Immature natural killer cell (primary cell): ENCODE measurements around the gene ISG20L2. TPM values are rescaled to one million over a fixed set of nuclear protein-coding genes. Genes with fewer than 3 reads are reported as not detected.
A peak's percentile ranks its signal among the peaks of the same experiment; 100 is the strongest.

Source experiments
- DNase-seq, 3 donors: peaks; one replicate each; pipeline ENCODE4 v3.0.0; 2022; ENCODE audit warnings: mixed read lengths in 1 of 3
- H3K27ac Mint-ChIP-seq, 6 donors: one replicate each; pipeline ENCODE4 v1.8.0; 2020; ENCODE audit warnings: mixed read lengths in 6 of 6, mild to moderate bottlenecking in 5 of 6, inconsistent platforms in 4 of 6, moderate library complexity in 3 of 6
- H3K27me3 Mint-ChIP-seq, 3 donors: one replicate each; pipeline ENCODE4 v1.8.0; 2020 to 2021; ENCODE audit warnings: low read depth in 3 of 3, mild to moderate bottlenecking in 3 of 3, mixed read lengths in 3 of 3, moderate library complexity in 3 of 3, inconsistent platforms in 1 of 3
- H3K36me3 Mint-ChIP-seq, 3 donors: one replicate each; pipeline ENCODE4 v1.8.0; 2020; ENCODE audit warnings: mixed read lengths in 3 of 3, inconsistent platforms in 2 of 3, mild to moderate bottlenecking in 2 of 3
- H3K4me1 Mint-ChIP-seq, 2 donors: one replicate each; pipeline ENCODE4 v1.8.0; 2020; ENCODE audit warnings: inconsistent platforms in 2 of 2, mild to moderate bottlenecking in 2 of 2, mixed read lengths in 2 of 2, moderate library complexity in 1 of 2
- H3K4me3 Mint-ChIP-seq, 5 donors: one replicate each; pipeline ENCODE4 v1.8.0; 2020; ENCODE audit warnings: mild to moderate bottlenecking in 5 of 5, mixed read lengths in 5 of 5, inconsistent platforms in 3 of 5, moderate library complexity in 3 of 5
- H3K9me3 Mint-ChIP-seq, 6 donors: one replicate each; pipeline ENCODE4 v1.8.0; 2020; ENCODE audit warnings: mild to moderate bottlenecking in 6 of 6, mixed read lengths in 6 of 6, inconsistent platforms in 4 of 6, moderate library complexity in 3 of 6
- polyA plus RNA-seq, 3 donors: library from polyadenylated mRNA; unstranded; fragments of 300-500 nt; fragmentation: Illumina TruSeq; gene quantifications; one replicate each; pipeline ENCODE4 v1.2.3, GENCODE V29; 2021

Gene ISG20L2
- polyA plus RNA-seq, 3 donors from 2014 or later, result 9.3 to 34.1 (median 15.8) TPM

DNA sequence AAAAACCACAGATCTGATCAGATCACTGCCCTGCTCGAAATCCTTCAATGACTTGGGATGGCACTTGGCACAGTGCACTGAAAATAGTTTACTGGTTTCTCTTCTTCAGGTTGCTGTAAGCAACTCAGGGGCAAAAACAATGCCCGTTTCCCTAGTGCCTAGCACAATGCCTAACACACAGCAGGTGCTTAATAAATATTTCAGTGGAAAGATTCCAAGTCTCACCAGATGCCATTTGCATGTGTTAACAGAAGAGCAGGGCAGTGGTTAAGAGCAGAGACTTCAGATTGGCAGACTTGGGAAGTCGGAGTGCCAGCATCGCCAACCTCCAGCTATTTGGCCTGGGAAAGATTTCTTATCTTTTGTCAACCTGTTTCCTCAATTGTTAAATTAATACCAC is 11.2 kb downstream of the ISG20L2 start:
- H3K27ac Mint-ChIP-seq, result peak overlapping the region in 3 of 6 donors; percentile 7 to 12 (median 9)
- H3K4me3 Mint-ChIP-seq, result no peak overlapping the region
- peaks cover 4 to 20% (median 16%) of the 10 kb centered on the region in 3 donors for H3K36me3 Mint-ChIP-seq
- peaks cover 0 to 3% (median 0%) of the 10 kb centered on the region in 6 donors for H3K9me3 Mint-ChIP-seq
- peaks cover 0 to 3% of the 10 kb centered on the region in 2 donors for H3K4me1 Mint-ChIP-seq
- H3K27me3 Mint-ChIP-seq, result peaks cover 0 to 1% (median 0%) of the 10 kb centered on the region in 3 donors
- no peak for DNase-seq

DNA sequence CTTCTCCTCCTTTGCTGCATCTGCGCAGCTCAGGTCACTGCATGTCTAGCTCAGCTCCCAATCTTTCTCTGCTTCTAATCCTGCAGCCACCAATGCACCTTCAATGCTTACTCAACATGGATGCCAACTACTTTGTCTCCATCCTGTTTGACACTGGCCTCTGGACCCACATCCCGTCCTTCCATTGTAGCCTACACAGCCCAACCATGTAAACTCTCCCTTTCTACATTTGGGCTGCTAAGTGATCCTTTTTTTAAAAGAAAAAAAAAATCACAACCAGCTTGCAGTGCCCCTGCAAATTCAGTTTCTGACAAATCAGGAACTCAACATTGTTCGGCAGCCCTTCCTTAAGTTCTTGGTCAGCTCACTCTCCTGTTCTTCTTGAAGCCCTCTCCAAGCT is 13.7 kb downstream of the ISG20L2 start:
- peaks cover 4 to 17% (median 13%) of the 10 kb centered on the region in 3 donors for H3K36me3 Mint-ChIP-seq
- H3K9me3 Mint-ChIP-seq, result peaks cover 0 to 3% (median 0%) of the 10 kb centered on the region in 6 donors
- peaks cover 0 to 5% (median 1%) of the 10 kb centered on the region in 3 donors for H3K27me3 Mint-ChIP-seq
- H3K4me1 Mint-ChIP-seq, result peaks cover 0 to 3% of the 10 kb centered on the region in 2 donors
- no peak overlapping the region for H3K4me3 Mint-ChIP-seq
- DNase-seq, result no peak
- H3K27ac Mint-ChIP-seq, result no peak overlapping the region

DNA sequence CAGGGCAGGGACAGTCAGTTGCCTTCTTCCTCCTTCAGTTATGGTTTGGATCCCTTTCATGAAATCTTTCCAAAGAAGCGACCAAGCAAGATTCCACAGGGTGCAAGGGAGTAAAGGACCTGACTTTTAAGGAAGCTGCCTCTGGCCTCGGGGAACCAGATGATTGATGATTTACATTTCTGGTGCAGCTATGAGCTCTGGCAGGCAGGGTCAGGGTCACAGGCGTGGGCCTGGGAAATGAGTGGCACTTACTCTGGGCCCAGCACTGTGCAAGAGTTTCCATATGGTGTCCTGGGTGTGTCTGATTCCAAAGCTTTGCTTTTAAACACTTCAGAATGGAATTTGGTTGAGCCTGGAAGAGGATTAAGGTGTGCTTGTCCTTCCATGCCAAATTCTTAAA is 15.9 kb downstream of the ISG20L2 start:
- H3K4me1 Mint-ChIP-seq, result peaks cover 0 to 3% of the 10 kb centered on the region in 2 donors

GRCh38 chr1:156711011-156711817 is 17.4 kb downstream of the ISG20L2 start:
- H3K9me3 Mint-ChIP-seq, result peaks cover 0 to under 1% (median 0%) of the 10 kb centered on the region in 6 donors
- H3K4me1 Mint-ChIP-seq, result peaks cover 8 to 10% of the 10 kb centered on the region in 2 donors
- DNase-seq, result no peak
- H3K4me3 Mint-ChIP-seq, result no peak overlapping the region
- peaks cover 0 to 12% (median 8%) of the 10 kb centered on the region in 3 donors for H3K36me3 Mint-ChIP-seq
- H3K27me3 Mint-ChIP-seq, result peaks cover 0 to 6% (median 0%) of the 10 kb centered on the region in 3 donors
- H3K27ac Mint-ChIP-seq, result no peak overlapping the region

More for the DNA sequence above, 15.9 kb downstream of the ISG20L2 start:
- H3K36me3 Mint-ChIP-seq, result peaks cover 4 to 17% (median 13%) of the 10 kb centered on the region in 3 donors
- peaks cover 0 to 5% (median under 1%) of the 10 kb centered on the region in 3 donors for H3K27me3 Mint-ChIP-seq
- DNase-seq, result no peak
- H3K4me3 Mint-ChIP-seq, result no peak overlapping the region
- no peak overlapping the region for H3K27ac Mint-ChIP-seq
- peaks cover 0 to 3% (median 0%) of the 10 kb centered on the region in 6 donors for H3K9me3 Mint-ChIP-seq

DNA sequence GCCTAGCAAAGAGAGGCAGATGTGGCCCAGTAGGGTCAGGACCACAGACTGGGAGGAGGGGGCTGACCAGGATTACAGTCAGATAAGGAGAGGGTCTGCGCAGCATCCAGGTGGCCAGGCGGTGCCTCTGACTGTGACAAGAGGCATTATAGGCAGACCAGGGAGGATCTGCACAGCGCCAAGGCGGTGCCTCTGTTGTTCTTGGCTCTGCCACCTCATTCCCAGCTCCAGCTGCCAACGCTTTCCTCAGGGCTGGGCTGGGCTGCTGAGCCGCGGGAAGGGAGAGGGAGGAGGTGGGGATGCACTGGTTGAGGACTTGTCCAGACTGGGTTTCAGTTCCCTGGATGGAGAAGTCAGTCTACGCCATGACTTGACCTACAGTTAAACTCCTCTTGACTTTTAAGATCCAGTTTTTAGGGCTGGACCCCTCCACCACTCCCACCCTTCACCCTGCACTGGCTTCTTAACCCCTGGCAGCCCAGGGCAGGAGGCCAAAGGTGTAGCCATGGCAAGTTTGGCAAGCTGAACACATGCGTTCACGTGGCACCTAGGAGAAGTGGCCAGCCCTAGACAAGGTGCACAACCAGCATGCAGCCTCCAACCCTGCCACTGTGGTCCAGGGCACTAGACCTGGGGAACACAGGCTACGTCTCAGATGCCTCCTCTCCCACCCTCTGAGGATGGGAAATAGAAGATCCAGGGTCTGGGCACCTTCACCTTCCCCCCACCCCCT is 18.6 kb downstream of the ISG20L2 start:
- peaks cover 0 to 4% (median 1%) of the 10 kb centered on the region in 3 donors for H3K36me3 Mint-ChIP-seq
- peaks cover 20 to 22% of the 10 kb centered on the region in 2 donors for H3K4me1 Mint-ChIP-seq
- no peak overlapping the region for H3K27ac Mint-ChIP-seq
- peaks cover 0 to 7% (median 4%) of the 10 kb centered on the region in 3 donors for H3K27me3 Mint-ChIP-seq
- DNase-seq, result no peak
- H3K9me3 Mint-ChIP-seq, result no peaks in the 10 kb centered on the region
- no peak overlapping the region for H3K4me3 Mint-ChIP-seq

DNA sequence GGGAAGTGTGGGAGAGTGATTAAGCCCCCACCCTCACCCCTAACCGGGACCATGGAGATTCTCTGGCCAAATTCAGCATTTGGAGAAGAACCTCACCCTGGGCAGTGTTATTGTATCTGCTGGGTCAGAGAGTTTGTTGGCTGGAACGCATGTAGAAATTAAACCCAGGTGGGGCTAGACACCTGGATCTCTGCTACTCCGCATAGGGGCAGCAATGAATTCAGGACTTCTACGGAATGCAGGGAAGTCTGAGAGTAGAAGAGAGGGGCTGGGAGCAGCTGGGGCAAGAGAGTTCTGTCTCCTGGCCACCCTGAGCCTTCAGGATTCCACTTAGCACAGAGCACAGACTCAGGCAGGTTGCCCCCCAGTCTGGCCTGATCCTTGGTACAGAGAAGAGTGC is 19.5 kb downstream of the ISG20L2 start:
- no peak overlapping the region for H3K4me3 Mint-ChIP-seq
- H3K4me1 Mint-ChIP-seq, result peaks cover 28 to 31% of the 10 kb centered on the region in 2 donors
- no peak for DNase-seq
- peaks cover 0 to 8% (median 4%) of the 10 kb centered on the region in 3 donors for H3K27me3 Mint-ChIP-seq
- no peak overlapping the region for H3K27ac Mint-ChIP-seq
- no peaks in the 10 kb centered on the region for H3K9me3 Mint-ChIP-seq
- no peaks in the 10 kb centered on the region for H3K36me3 Mint-ChIP-seq

- no peak overlapping the region for H3K27ac Mint-ChIP-seq
Measured at GRCh38 chr1:156708218-156708661, 20.3 kb downstream of the ISG20L2 start.

GRCh38 chr1:156707417-156708217 is 20.9 kb downstream of the ISG20L2 start:
- Mint-ChIP-seq H3K9me3 (no peaks in the 10 kb centered on the region), H3K4me3 (peak overlapping the region; percentile 66 to 82 (median 72)), H3K27me3 (peaks cover 7 to 17% (median 11%) of the 10 kb centered on the region in 3 donors), H3K27ac (no peak overlapping the region), H3K4me1 (peaks cover 30 to 32% of the 10 kb centered on the region in 2 donors), H3K36me3 (no peaks in the 10 kb centered on the region)
- DNase-seq, result no peak

More at GRCh38 chr1:156708218-156708661, 20.3 kb downstream of the ISG20L2 start:
- no peak for DNase-seq
- H3K4me3 Mint-ChIP-seq, result no peak overlapping the region
- H3K36me3 Mint-ChIP-seq, result no peaks in the 10 kb centered on the region
- peaks cover 3 to 12% (median 9%) of the 10 kb centered on the region in 3 donors for H3K27me3 Mint-ChIP-seq
- peaks cover 30 to 32% of the 10 kb centered on the region in 2 donors for H3K4me1 Mint-ChIP-seq
- no peaks in the 10 kb centered on the region for H3K9me3 Mint-ChIP-seq

- H3K4me1 Mint-ChIP-seq, result peaks cover 30 to 32% of the 10 kb centered on the region in 2 donors
- no peak for DNase-seq
- no peaks in the 10 kb centered on the region for H3K36me3 Mint-ChIP-seq
- H3K4me3 Mint-ChIP-seq, result peak overlapping the region; percentile 77 to 85 (median 82)
- peak overlapping the region in 1 of 6 donors; percentile 55 for H3K27ac Mint-ChIP-seq
- no peaks in the 10 kb centered on the region for H3K9me3 Mint-ChIP-seq
- peaks cover 7 to 14% (median 11%) of the 10 kb centered on the region in 3 donors for H3K27me3 Mint-ChIP-seq
Measured at GRCh38 chr1:156706657-156707416, 21.7 kb downstream of the ISG20L2 start.

DNA sequence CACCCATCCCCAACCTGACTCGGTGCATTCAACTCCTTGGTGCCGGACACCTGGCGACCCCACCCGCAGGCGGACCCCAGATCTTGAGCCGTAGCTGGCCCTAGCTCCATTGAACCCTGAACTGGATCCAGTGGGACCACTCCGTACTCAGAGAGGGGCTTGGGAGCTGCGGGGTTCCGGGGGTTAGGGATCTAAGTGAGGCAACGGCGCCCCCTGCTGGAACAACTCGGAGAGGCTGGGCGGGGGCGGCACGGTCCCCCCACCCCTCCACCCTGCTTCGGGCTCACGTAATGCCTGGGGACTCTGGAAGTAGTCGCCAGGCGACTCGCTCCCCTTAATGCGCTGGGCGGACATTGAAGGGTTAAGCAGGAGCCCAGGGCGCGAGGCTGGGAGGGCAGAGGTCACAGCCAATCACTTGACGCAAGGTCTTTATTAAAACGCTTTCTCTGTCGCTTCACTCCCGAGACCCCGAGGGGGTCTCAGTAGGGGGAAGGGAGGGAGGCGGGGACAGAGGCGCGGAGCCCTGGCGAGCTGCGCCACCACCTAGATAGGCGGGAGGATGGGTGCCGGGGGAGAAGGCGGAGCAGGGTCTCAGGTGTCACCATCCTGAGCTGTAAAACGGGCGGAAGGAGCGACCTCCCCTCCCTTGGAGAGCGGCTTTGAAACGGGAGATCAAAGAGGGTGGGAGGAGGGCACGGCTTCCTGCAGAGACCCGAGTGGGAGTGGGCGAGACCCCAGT is 22.5 kb downstream of the ISG20L2 start:
- Mint-ChIP-seq H3K27ac (peak overlapping the region in 2 of 6 donors; percentile 56 to 70), H3K9me3 (no peaks in the 10 kb centered on the region), H3K27me3 (peaks cover 8 to 14% (median 11%) of the 10 kb centered on the region in 3 donors), H3K4me1 (peaks cover 30 to 32% of the 10 kb centered on the region in 2 donors), H3K4me3 (peak overlapping the region; percentile 77 to 85 (median 82)), H3K36me3 (peaks cover 0 to 3% (median 0%) of the 10 kb centered on the region in 3 donors)
- peak; percentile 48 to 54 (median 53) for DNase-seq

- Mint-ChIP-seq H3K27ac (peak within 1 kb of the TSS in 2 of 6 donors; percentile 56 to 70), H3K27me3 (peaks cover 11 to 17% (median 12%) of the 10 kb centered on the region in 3 donors), H3K36me3 (peaks cover 0 to 3% (median 0%) of the 10 kb centered on the region in 3 donors), H3K4me1 (peaks cover 30 to 32% of the 10 kb centered on the region in 2 donors), H3K9me3 (no peaks in the 10 kb centered on the region), H3K4me3 (peak within 1 kb of the TSS; percentile 77 to 85 (median 82))
- peak in 1 of 3 donors; percentile 37 for DNase-seq
Measured at GRCh38 chr1:156705321-156705917, 23.1 kb downstream of the ISG20L2 start, which contains the start of gene CRABP2. Gene CRABP2, minus strand, starts transcription at chr1:156705583. Its CDS starts 137 bp downstream, at chr1:156705446.
